Spleen (tissue), 7 donors: ENCODE measurements around the gene OR2F2.

Experiments
- POLR2A ChIP-seq, 3 donors: fragments of 450-650 bp; IDR thresholded peaks; one replicate each; pipeline ENCODE4 v1.5.1; 2017; ENCODE audit warnings: antibody characterized with exemption in 3 of 3, mild to moderate bottlenecking in 1 of 3
- POLR2AphosphoS5 ChIP-seq, 3 donors: sonication (generic); formaldehyde crosslinking; IDR thresholded peaks; one replicate each; pipeline ENCODE4 v1.5.1; 2017; ENCODE audit warnings: antibody characterized with exemption in 3 of 3
- TF ChIP-seq, protein P1 (sequence below), 11 experiments: fragments of 200-600 bp in 7 of 11; fragments of 450-650 bp in 4 of 11; sonication (generic) in 4 of 11; IDR thresholded peaks in 8 of 11; conservative IDR thresholded peaks in 3 of 11; 1 replicate in 7 of 11; 2 replicates in 4 of 11; pipeline versions ENCODE4 v1.4.0 to v1.8.0; 2016 to 2021; ENCODE audit warnings: antibody characterized with exemption in 11 of 11, inconsistent platforms in 4 of 11, mild to moderate bottlenecking in 1 of 11
- donor health status: DM: no; HTN: no; CAD: no; lungs with moderate emphysema.
- donor health status: DM: no; HTN: no; CAD: no.
- donor health status: DM: no; HTN: no; CAD: no.

- no peak for TF ChIP-seq POLR2AphosphoS5 (IDR thresholded peaks at IDR 0.05)
- TF ChIP-seq, protein P1, sequence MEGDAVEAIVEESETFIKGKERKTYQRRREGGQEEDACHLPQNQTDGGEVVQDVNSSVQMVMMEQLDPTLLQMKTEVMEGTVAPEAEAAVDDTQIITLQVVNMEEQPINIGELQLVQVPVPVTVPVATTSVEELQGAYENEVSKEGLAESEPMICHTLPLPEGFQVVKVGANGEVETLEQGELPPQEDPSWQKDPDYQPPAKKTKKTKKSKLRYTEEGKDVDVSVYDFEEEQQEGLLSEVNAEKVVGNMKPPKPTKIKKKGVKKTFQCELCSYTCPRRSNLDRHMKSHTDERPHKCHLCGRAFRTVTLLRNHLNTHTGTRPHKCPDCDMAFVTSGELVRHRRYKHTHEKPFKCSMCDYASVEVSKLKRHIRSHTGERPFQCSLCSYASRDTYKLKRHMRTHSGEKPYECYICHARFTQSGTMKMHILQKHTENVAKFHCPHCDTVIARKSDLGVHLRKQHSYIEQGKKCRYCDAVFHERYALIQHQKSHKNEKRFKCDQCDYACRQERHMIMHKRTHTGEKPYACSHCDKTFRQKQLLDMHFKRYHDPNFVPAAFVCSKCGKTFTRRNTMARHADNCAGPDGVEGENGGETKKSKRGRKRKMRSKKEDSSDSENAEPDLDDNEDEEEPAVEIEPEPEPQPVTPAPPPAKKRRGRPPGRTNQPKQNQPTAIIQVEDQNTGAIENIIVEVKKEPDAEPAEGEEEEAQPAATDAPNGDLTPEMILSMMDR (IDR thresholded peaks at IDR 0.05 in 8 of 11, conservative IDR thresholded peaks at IDR 0.05 in 3 of 11), result no peak
- no peak for TF ChIP-seq POLR2A (IDR thresholded peaks at IDR 0.05)
Observed at GRCh38 chr7:143979359-143979758, 44.3 kb downstream of the OR2F2 start.
